OCI-LY1 (cell line): ENCODE measurements around the gene IQGAP3.

Experiments used
- CTCF ChIP-seq: fragments of 200-600 bp; sonication (generic), shearing (Covaris generic); IDR thresholded peaks from 2 replicates; pipeline ENCODE4 v1.5.1; 2017; ENCODE audit warnings: mild to moderate bottlenecking, antibody characterized with exemption, low read length, moderate library complexity, mixed read lengths
- EZH2 ChIP-seq: fragments of 200-600 bp; sonication (generic), shearing (Covaris generic); IDR thresholded peaks from 2 replicates; pipeline ENCODE4 v1.8.0; 2017; ENCODE audit warnings: borderline replicate concordance, mixed run types, mild to moderate bottlenecking, antibody characterized with exemption, low read length, moderate library complexity, mixed read lengths

GRCh38 chr1:156602557-156602993 lies 30.2 kb upstream of the IQGAP3 start:
- TF ChIP-seq CTCF (peak; percentile 73), EZH2 (no peak)
